ENCODE data around the gene DCPS. TPM values are rescaled to one million over a fixed set of nuclear protein-coding genes. Genes with fewer than 3 reads are reported as not detected.
"Not testable (repeated sequence)": the region's sequence is repeated elsewhere in the genome, so short reads cannot be mapped to it uniquely, and the experiment has no call there.

Gene DCPS
- total and polyA plus RNA-seq, 2 of the 4 experiments (the other 2 are of a cell fraction), result 19.7 to 34.8 TPM

GRCh38 chr11:126394634-126395072 is 90.8 kb downstream of the DCPS start:
- H3K56ac ChIP-seq (ENCODE audit: extremely low read depth, insufficient read depth, low read length); in situ Hi-C loops (cut with MboI; ENCODE audit: low sequenced_read_pairs); POLR2A ChIA-PET (ENCODE audit: unreplicated experiment); H2BK20ac ChIP-seq (ENCODE audit: low read depth, low read length); H2BK15ac ChIP-seq (ENCODE audit: low read depth, low read length); H2AFZ ChIP-seq (replicated peaks; ENCODE audit: low read length, poor library complexity); H2AK5ac ChIP-seq (ENCODE audit: low read depth, low read length); dilution Hi-C loops (cut with HindIII; ENCODE audit: low sequenced_read_pairs, unreplicated experiment); H3K27me3 ChIP-seq (ENCODE audit: control insufficient read depth, insufficient read depth, low read length); H3K9me1 ChIP-seq (ENCODE audit: insufficient read depth, low read length); CTCF ChIA-PET; H3K23ac ChIP-seq (ENCODE audit: low read depth, low read length); H4K5ac ChIP-seq (ENCODE audit: low read depth, low read length); H4K8ac ChIP-seq (ENCODE audit: low read depth in 2 of 2, low read length in 2 of 2); H4K20me1 ChIP-seq (ENCODE audit: insufficient read depth, low read length); H3K9me3 ChIP-seq (ENCODE audit: control insufficient read depth, insufficient read depth, low read length); H3K18ac ChIP-seq (ENCODE audit: low read depth, low read length); H3K36me3 ChIP-seq (ENCODE audit: control insufficient read depth, insufficient read depth, low read length); H3K27ac ChIP-seq (ENCODE audit: insufficient read depth, low read length); DNase-seq; H2BK5ac ChIP-seq (ENCODE audit: low read depth, low read length, poor library complexity, severe bottlenecking); H4K91ac ChIP-seq (ENCODE audit: insufficient read depth, low read depth, low read length); H3K4me1 ChIP-seq (ENCODE audit: control insufficient read depth, insufficient read depth, low read length); H3K14ac ChIP-seq (replicated peaks; ENCODE audit: low read depth, low read length); intact Hi-C loops (cut with micrococcal nuclease); H2BK120ac ChIP-seq (ENCODE audit: low read depth, low read length); H3K4ac ChIP-seq (ENCODE audit: low read depth, low read length); H2AK9ac ChIP-seq (replicated peaks; ENCODE audit: low read depth, low read length, poor library complexity); H3K4me2 ChIP-seq (ENCODE audit: low read depth, low read length); BruUV-seq (replicated peaks); H3K4me3 ChIP-seq (ENCODE audit: insufficient read depth, low read depth, low read length); H3K9ac ChIP-seq (ENCODE audit: low read depth, low read length): not testable (repeated sequence)
- peaks cover 8 to 21% of the 10 kb centered on the region in 2 experiments for H3K79me1 ChIP-seq (ENCODE audit: low read depth in 1 of 2, low read length in 2 of 2)
- ATAC-seq (ENCODE audit: low read depth), result peak; percentile 54
- WGBS, 2 experiments (ENCODE audit: extremely low coverage in 2 of 2, insufficient read length in 1 of 2), result no CpG with 5 or more reads among the region's 7 CpGs

Small RNA genes lying within 50 kb of the gene (microRNA-seq; reads per million reads assigned to microRNA genes)
- not detected for gene AP001318.3 (ENCODE audit: insufficient read depth, insufficient read length)

Small RNA genes lying within 50 kb of the gene (small RNA-seq; reads per million reads assigned to genes)
- gene AP001318.3, result 0 reads per million in 5 experiments

Other genes with a start within 250 kb of the DCPS start
- gene CDON, start 241.2 kb upstream of the DCPS start, total RNA-seq (2012; rRNA removed), result 2.2 and 3.8 TPM in 2 replicates
- 1.2 and 1.4 TPM in 2 replicates for gene CDON, start 241.2 kb upstream of the DCPS start, polyA plus RNA-seq (2012; rRNA removed)
- gene RPUSD4, start 92.4 kb upstream of the DCPS start, total RNA-seq (2012; rRNA removed), result 30.6 and 31.4 TPM in 2 replicates
- gene RPUSD4, start 92.4 kb upstream of the DCPS start, polyA plus RNA-seq (2012; rRNA removed), result 20.2 and 22.1 TPM in 2 replicates
- gene FAM118B, start 92.3 kb upstream of the DCPS start, total RNA-seq (2012; rRNA removed), result 27.2 and 29.4 TPM in 2 replicates
- gene FAM118B, start 92.3 kb upstream of the DCPS start, polyA plus RNA-seq (2012; rRNA removed), result 17.9 and 20.0 TPM in 2 replicates
- 105 and 108 TPM in 2 replicates for gene SRPRA, start 35.2 kb upstream of the DCPS start, total RNA-seq (2012; rRNA removed)
- 126 and 131 TPM in 2 replicates for gene SRPRA, start 35.2 kb upstream of the DCPS start, polyA plus RNA-seq (2012; rRNA removed)
- 15.1 and 15.3 TPM in 2 replicates for gene FOXRED1, start 34.9 kb upstream of the DCPS start, total RNA-seq (2012; rRNA removed)
- gene FOXRED1, start 34.9 kb upstream of the DCPS start, polyA plus RNA-seq (2012; rRNA removed), result 28.3 and 28.8 TPM in 2 replicates
- 3.0 and 3.6 TPM in 2 replicates for gene TIRAP, start 21.0 kb upstream of the DCPS start, total RNA-seq (2012; rRNA removed)
- 6.4 and 7.4 TPM in 2 replicates for gene TIRAP, start 21.0 kb upstream of the DCPS start, polyA plus RNA-seq (2012; rRNA removed)
- gene ST3GAL4, start 51.6 kb downstream of the DCPS start, total RNA-seq (2012; rRNA removed), result 12.5 and 17.0 TPM in 2 replicates
- 18.3 and 19.7 TPM in 2 replicates for gene ST3GAL4, start 51.6 kb downstream of the DCPS start, polyA plus RNA-seq (2012; rRNA removed)

Measured in IMR-90 (cell line).